ENCODE measurements around the gene HACE1. TPM values are rescaled to one million over a fixed set of nuclear protein-coding genes. Genes with fewer than 3 reads are reported as not detected.

HACE1 gene
- total RNA-seq, 1 donor from 2014 or later = 14.0 TPM

DNA sequence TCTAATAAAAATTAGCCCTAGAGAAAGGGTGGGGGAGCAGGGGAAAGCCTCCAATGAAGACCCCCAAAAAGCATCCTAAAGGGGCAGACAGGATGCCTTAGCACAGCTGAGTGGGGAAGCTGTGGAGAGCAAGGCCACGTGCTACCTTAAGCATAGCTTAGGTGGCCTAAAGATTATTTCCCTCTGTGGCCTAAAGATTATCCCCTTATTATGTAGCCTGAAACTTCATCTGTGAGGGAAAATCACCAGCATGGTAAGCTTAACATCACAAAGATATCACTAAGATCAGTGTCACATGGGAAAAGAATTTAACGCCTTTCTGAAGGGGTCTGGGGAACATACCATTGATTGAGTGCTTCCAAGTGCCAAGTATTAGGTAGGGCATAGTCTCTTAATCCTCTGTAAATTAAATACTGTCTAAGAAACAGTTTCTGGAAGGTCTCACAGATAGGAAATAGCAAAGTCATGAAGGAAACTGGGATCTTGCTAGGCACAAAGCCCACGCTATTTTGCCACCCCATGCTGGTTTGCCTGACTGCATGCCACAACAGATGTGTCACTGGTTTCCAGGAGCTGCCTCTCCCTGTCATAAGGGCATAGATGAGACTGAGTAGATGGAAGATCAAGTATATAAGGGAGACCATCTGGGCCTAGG is 170.0 kb downstream of the HACE1 start:
- no peak for DNase-seq (ENCODE audit: low read depth, low spot score)

DNA sequence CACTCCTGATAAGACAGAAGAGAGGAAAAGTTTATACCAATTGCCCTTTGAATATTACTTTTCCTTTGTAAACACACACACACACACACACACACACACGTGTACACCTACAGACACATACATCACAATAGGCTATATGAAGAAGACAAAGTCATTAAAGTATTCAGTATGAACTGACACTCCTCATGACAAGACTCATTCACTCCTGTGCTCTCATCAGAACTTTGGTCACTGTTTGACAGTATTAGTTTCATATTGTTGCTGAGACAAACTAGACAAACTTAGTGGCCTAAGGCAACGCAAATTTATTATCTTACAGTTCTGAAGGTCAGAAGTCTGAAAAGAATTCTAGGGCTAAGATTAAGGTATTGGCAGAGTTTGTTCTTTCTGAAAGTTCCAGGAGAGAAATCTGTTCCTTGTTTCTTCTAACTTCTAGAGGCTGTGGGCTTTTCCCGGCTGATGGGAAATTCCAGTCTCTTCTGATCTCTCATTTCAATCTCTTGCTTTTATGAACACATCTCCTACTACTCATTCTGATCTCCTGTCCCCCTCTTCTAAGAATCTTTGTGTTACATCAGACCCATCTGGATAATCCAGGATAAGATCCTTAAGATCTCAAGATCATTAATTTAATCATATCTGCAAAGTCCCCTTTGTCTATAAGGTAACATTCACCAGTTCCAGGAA is 171.3 kb downstream of the HACE1 start:
- DNase-seq (ENCODE audit: low read depth, low spot score) = no peak

DNA sequence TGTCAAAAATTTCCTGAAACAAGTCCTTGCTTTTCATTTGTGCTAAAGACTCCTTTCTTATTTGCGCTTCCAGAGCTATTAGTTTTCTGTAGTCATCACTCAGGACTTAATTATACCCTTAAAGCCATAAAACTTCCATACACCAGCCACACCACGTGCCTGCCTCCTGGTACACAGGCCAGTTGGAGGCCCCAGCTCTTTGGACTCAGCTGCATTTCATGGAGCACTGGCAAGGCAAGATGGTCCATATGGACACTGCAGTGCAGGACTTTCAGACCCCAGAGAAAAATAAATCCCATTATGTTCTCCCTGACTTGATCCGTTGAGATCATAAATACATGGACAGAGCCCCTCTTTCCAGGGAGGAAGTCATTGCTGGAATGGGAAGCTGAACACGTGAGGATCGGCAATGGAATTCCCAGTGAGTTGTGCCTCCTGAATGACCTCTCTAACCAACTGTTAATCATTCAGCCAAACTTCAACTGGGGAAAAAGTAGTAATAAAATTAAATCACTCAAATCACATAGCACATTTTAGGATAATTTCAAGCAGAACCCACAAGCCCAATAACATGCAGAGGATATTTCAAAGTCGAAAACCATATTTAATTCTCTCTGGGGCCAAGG is 173.1 kb downstream of the HACE1 start:
- no peak for DNase-seq (ENCODE audit: low read depth, low spot score)

DNA sequence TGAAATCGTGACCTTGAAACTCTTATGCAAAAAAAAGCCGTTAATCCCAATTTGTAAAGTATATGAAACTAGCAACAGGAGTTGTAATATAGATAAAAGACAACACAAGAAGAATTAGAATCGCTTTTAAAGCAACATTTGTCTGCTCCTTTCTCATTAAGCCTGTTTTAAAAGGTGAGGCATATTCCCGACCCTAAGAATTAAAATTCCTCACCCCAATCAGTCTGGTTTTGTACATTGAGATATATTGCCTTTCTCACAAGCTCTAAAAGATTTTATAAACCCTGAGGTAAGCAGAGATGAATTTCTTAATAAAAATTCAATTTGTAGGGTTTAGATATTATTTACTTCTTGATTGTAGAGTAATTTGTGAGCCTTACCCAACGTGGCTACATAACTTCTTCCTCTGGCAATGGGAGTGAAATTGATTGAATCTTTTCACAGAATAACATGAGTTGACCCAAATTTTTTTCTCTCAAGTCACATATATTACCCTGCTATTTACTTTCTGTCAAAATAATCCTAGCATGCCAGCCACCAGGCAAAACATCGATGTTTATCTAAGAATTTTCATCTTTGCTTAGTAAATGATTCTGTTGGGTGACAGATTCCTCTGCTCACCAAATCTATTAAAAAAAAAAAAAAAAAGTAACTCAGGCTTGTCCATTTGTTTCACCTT is 173.7 kb downstream of the HACE1 start:
- DNase-seq (ENCODE audit: low read depth, low spot score) = no peak

DNA sequence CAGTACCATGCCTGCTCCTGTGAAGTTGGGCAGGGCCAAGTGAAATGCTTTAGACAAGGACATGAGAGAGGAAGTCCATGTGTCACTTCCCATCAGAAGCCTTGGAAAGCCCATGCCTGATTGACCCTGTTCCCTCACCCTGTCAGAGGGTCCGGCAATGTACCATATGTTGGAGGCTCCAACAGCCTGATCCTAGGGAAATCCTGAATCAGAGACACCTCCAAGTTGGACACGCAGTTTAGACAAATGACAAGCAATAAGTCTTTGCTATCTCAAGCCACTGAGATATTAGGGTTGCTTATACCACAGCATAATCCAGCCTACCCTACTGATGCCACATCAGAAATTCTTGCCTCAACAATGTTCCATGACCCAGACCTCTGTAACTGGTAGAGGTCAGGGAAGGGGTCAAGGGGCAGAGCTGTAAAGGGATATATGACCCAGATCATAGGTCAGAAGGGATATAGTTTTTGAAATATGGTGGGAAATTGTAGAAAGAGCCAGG is 174.8 kb downstream of the HACE1 start:
- no peak for DNase-seq (ENCODE audit: low read depth, low spot score)

DNA sequence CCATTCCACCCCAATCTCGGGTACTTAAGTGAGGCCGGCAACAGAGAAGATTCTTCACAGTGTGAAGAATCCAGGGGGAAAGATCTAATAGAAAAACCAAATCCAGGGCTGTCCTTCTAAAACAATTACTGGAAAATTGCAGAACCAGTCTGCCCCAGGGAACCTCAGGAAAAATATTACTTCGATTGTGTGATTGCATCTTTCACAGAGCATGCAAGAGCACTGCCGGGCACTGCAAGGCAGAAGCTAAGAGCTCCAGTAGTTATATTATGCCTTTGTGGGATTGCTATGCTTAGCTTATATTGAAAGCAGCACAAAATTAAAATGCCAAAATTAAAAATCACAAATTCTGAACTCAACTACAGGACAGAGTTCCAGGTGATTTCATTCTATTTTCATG is 175.9 kb downstream of the HACE1 start:
- no peak for DNase-seq (ENCODE audit: low read depth, low spot score)

DNA sequence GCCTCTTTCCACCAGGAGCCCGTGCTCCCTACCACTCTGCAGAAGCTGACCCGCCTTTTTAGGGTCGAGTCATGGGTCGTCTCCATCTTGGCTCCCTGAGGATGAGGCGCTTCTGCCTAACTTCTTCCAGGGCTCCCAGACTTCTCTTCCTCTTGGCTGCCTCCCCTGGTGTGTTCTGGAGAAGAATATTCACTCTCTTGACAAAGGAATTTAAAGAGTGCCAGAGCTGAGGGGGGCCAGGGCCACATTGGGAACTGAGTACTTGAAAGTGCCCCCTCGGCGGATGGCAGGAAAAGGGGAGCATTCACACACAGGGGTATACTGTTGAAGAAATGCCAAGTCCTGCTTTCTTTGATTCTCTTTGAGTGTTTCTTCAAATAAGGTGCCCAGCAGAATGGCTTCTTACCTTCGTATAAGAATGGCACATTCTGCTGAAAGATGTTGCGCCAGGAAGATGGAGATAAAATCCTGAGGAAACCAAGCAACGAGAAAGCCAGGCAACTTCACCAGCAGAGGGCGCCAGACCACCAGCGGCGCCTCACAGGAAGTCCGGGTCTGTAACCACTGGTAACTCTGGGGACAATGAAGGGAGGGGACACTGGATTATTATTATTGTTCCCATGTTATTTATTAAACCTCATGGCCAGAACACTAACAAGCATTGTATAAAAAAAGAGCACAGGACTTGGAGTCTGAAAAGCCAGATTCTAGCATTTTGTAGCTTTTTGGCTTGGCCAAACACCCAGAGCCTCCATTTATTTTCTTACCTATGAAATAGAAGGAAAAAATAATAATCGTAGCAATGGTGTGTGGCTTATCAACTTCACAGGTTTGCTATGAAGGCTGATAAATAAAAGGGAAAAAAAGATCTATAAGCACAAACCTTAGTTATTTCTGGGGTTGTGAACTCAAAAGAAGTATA is 176.7 kb downstream of the HACE1 start:
- DNase-seq (ENCODE audit: low read depth, low spot score) = peak; percentile 8

DNA sequence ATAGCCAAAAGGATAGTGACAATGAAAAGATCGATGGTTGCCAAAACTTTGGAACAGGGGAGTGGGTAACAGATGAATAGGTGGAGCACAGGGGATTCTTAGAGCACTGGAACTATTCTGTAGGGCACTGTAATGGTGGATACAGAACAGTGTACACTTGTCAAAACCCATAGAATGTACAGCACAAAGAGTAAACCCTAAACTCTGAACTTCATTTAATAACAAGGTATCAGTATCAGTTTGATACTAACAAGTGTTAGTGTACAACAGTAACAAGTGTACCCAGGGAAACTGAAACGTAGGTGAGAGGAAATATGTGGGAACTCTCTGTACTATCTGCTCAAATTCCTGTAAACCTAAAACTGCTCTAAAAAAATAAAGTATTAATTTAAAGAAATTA is 179.2 kb downstream of the HACE1 start:
- no peak for DNase-seq (ENCODE audit: low read depth, low spot score)

DNA sequence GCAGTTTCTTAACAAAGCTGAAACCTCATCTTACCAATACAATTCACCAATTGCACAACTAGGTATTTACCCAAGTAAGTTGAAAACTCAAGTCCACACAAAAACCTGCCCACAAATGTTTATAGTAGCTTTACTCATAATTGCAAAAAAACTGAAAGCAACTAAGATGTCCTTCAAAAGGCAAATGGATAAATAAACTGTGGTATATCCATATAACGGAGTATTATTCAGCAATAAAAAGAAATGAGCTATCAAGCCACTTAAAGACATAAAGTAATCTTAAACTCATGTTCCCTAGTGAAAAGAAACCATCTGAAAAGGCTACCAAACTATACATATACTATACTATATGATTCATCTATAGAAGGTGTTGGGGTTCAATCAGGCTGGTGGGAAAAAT is 179.7 kb downstream of the HACE1 start:
- DNase-seq (ENCODE audit: low read depth, low spot score) = no peak

Other genes starting within 250 kb of the HACE1 start
- not detected in 2 replicates for gene LIN28B, start 97.2 kb upstream of the HACE1 start, total RNA-seq